A673 (cell line): Measurements from ENCODE around the gene PGF. TPM values are rescaled to one million over a fixed set of nuclear protein-coding genes. Genes with fewer than 3 reads are reported as not detected.

Experiments used
- BruUV-seq: library from RNA; stranded (reverse); fragments of 400-500 nt; replicated peaks from 2 replicates; lab custom pipeline; 2021; lab: Mats Ljungman, UMichigan
- CTCF ChIA-PET: fragments of 300-600 bp; sonication (Branson Sonifier 250); formaldehyde crosslinking; loops from one replicate; lab custom pipeline; 2022; ENCODE audit warnings: antibody characterized with exemption; lab: Charles Lee
- POLR2A ChIA-PET: fragments of 300-600 bp; sonication (Branson Sonifier 250); formaldehyde crosslinking; loops from one replicate; lab custom pipeline; 2022; ENCODE audit warnings: antibody characterized with exemption; ENCODE audit not compliant: low non-redundant PET; lab: Charles Lee
- DNase-seq: peaks from one replicate; pipeline ENCODE4 v3.0.0-alpha.2; 2015; ENCODE audit warnings: low spot score
- H3K27ac ChIP-seq: fragments of 200-600 bp; sonication (generic); 2 replicates; pipeline ENCODE4 v1.5.1; 2016; ENCODE audit warnings: mixed run types, low read depth, mild to moderate bottlenecking, mixed read lengths, antibody characterized with exemption, low read length; ENCODE audit not compliant: poor library complexity, severe bottlenecking
- H3K27me3 ChIP-seq: fragments of 200-600 bp; sonication (generic); replicated peaks from 2 replicates; pipeline ENCODE4 v1.6.1; 2017; ENCODE audit warnings: mixed run types, low read depth, mild to moderate bottlenecking, mixed read lengths, antibody characterized with exemption, low read length; ENCODE audit not compliant: insufficient read depth, poor library complexity
- H3K36me3 ChIP-seq: fragments of 200-600 bp; sonication (generic); 2 replicates; pipeline ENCODE4 v1.6.1; 2016; ENCODE audit warnings: mixed run types, mild to moderate bottlenecking, mixed read lengths, antibody characterized with exemption, low read length; ENCODE audit not compliant: insufficient read depth, poor library complexity, severe bottlenecking
- H3K4me1 ChIP-seq: fragments of 200-600 bp; sonication (generic); 2 replicates; pipeline ENCODE4 v1.6.1; 2017; ENCODE audit warnings: mixed run types, mild to moderate bottlenecking, mixed read lengths, antibody characterized with exemption, low read length; ENCODE audit not compliant: insufficient read depth, poor library complexity, severe bottlenecking
- H3K4me3 ChIP-seq: fragments of 200-600 bp; sonication (generic); 2 replicates; pipeline ENCODE4 v1.5.1; 2016; ENCODE audit warnings: low read depth, mixed run types, mild to moderate bottlenecking, mixed read lengths, low read length; ENCODE audit not compliant: poor library complexity, severe bottlenecking
- H3K9me3 ChIP-seq: fragments of 200-600 bp; sonication (generic); 2 replicates; pipeline ENCODE4 v1.6.1; 2016; ENCODE audit warnings: mixed run types, low read depth, mild to moderate bottlenecking, mixed read lengths, antibody characterized with exemption, low read length; ENCODE audit not compliant: poor library complexity, severe bottlenecking
- EZH2 ChIP-seq: fragments of 200-600 bp; sonication (generic); IDR thresholded peaks from 2 replicates; pipeline ENCODE4 v1.6.1; 2017; ENCODE audit warnings: borderline replicate concordance, low read depth, mild to moderate bottlenecking, mixed read lengths, antibody characterized with exemption, low read length; ENCODE audit not compliant: poor library complexity, severe bottlenecking
- intact Hi-C: fragments of 100-400 bp; cut with micrococcal nuclease; formaldehyde crosslinking; loops from one replicate; pipeline ENCODE4 v1.10.0; 2022; ENCODE audit not compliant: unreplicated experiment
- total RNA-seq: library from RNA; stranded (reverse); gene quantifications from 2 replicates; pipeline ENCODE4 v1.2.3, GENCODE V29; 2021
- TF ChIP-seq, protein P1 (sequence below): fragments of 300-800, 200-600 bp; sonication (generic); conservative IDR thresholded peaks from 2 replicates; pipeline ENCODE4 v1.5.1; 2017; ENCODE audit warnings: low read depth, mild to moderate bottlenecking, antibody characterized with exemption, low read length, moderate library complexity, mixed read lengths

PGF gene
- total RNA-seq, 1 experiment from 2014 or later: 48.1 TPM

DNA sequence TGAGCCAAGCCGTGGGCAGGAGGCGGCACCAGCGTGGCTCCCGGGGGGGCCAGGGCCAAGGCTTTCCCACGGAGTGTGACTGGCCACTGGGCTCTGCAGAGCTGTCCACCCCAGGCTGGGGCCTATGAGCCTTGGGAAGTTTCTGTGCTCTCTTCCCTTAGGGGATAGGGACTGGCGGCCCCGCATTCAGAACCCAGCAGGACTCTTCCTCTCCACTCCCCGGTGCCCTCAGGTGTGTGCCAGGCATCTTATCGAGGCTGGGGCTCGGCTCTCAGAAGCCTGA lies 29.6 kb upstream of the PGF start:
- H3K27ac ChIP-seq: no peak overlapping the region
- intact Hi-C loops: no loop called here
- H3K4me3 ChIP-seq: no peak overlapping the region
- H3K4me1 ChIP-seq: peaks cover 23% of the 10 kb centered on the region
- TF ChIP-seq, protein P1, sequence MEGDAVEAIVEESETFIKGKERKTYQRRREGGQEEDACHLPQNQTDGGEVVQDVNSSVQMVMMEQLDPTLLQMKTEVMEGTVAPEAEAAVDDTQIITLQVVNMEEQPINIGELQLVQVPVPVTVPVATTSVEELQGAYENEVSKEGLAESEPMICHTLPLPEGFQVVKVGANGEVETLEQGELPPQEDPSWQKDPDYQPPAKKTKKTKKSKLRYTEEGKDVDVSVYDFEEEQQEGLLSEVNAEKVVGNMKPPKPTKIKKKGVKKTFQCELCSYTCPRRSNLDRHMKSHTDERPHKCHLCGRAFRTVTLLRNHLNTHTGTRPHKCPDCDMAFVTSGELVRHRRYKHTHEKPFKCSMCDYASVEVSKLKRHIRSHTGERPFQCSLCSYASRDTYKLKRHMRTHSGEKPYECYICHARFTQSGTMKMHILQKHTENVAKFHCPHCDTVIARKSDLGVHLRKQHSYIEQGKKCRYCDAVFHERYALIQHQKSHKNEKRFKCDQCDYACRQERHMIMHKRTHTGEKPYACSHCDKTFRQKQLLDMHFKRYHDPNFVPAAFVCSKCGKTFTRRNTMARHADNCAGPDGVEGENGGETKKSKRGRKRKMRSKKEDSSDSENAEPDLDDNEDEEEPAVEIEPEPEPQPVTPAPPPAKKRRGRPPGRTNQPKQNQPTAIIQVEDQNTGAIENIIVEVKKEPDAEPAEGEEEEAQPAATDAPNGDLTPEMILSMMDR: no peak
- no peak for TF ChIP-seq EZH2
- no TSS peak for BruUV-seq
- POLR2A ChIA-PET: no interaction called here
- no peaks in the 10 kb centered on the region for H3K36me3 ChIP-seq
- CTCF ChIA-PET: no interaction called here
- H3K27me3 ChIP-seq: no peaks in the 10 kb centered on the region
- no peak for DNase-seq
- no peaks in the 10 kb centered on the region for H3K9me3 ChIP-seq

DNA sequence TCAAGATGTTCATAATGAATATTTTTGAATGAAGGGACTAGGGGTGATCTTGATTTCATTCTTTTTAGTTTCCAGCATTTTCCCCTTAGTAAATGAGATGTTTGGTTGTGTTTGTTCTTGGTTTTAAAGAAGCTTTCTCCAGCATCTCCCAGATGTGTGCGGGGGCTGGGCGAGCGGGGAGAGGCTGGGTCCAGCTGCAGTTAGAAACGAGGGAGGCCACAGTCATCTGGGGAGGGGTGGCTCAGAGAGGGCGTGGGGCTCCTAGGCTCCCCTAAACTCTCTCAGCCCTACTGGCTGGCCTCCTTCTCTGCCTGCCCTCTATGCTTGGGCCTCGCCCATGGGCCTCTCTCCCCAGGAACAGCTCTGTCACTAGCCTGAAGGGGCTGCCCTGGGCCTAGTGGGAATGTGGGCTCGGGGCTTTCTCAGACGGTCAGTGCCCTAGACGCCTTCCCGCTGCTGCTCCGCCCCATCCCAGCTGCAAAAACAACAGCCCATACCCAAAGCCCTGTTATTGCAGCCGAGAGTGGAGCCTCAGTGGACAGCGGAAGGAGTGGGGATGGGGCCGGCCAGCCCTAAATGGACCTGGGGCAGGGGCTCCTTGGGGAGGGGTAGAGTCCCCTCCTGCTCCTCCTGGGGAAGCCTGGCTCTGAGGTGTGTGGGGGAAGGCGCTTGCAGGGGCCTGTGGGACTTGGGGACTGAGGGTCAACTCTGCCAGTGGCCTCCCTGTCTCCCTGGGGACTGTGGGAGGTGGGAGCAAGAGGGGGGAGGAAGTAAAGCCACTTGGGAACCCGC lies 29.0 kb upstream of the PGF start:
- Histone ChIP-seq H3K36me3 (no peaks in the 10 kb centered on the region), H3K27me3 (no peaks in the 10 kb centered on the region), H3K9me3 (no peaks in the 10 kb centered on the region), H3K4me1 (peaks cover 28% of the 10 kb centered on the region), H3K27ac (no peak overlapping the region), H3K4me3 (no peak overlapping the region)
- DNase-seq: no peak
- no TSS peak for BruUV-seq
- TF ChIP-seq, protein P1: no peak
- TF ChIP-seq EZH2: no peak
- intact Hi-C loops: no loop called here
- ChIA-PET CTCF (no interaction called here), POLR2A (interaction anchor here (0.6 kb wide), 1 partner anchor 673 kb away, joined by 3 read pairs; no protein-coding TSS in a partner anchor)

- H3K36me3 ChIP-seq: no peaks in the 10 kb centered on the region
- no peak for DNase-seq
- no TSS peak for BruUV-seq
- H3K4me3 ChIP-seq: no peak overlapping the region
- no peak overlapping the region for H3K27ac ChIP-seq
- intact Hi-C loops: no loop called here
- no peaks in the 10 kb centered on the region for H3K27me3 ChIP-seq
- CTCF ChIA-PET: no interaction called here
- TF ChIP-seq, protein P1: no peak
- TF ChIP-seq EZH2: no peak
- POLR2A ChIA-PET: interaction anchor here (0.6 kb wide), 1 partner anchor 674 kb away, joined by 3 read pairs; no protein-coding TSS in a partner anchor
- no peaks in the 10 kb centered on the region for H3K9me3 ChIP-seq
- peaks cover 39% of the 10 kb centered on the region for H3K4me1 ChIP-seq
Observed at GRCh38 chr14:74983343-74983742, 27.9 kb upstream of the PGF start.
